COLO829 (cell line): ENCODE measurements around the gene GATAD2A.

Experiments used
- DNase-seq: peaks from one replicate; pipeline ENCODE4 v3.0.0; 2012; ENCODE audit warnings: low spot score

Gene GATAD2A

DNA sequence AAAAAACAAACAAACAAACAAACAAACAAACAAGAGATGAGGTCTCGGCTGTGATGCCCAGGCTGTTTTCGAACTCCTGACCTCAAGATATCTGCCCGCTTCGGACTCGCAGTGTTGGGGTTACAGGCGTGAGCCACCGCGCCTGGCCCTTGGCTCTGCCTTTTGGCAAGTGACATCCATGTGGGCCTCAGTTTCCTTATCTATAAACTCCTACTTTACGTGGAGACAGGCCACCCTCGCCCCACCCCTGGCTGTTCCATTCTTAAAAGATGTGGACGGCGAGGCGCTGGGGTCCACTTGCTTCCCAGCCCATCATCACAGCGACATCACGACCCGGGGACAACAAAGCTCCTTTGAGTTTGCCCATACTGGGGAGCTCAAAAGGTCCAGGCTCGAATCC, 108.2 kb downstream of the GATAD2A start:
- DNase-seq, result no peak

DNA sequence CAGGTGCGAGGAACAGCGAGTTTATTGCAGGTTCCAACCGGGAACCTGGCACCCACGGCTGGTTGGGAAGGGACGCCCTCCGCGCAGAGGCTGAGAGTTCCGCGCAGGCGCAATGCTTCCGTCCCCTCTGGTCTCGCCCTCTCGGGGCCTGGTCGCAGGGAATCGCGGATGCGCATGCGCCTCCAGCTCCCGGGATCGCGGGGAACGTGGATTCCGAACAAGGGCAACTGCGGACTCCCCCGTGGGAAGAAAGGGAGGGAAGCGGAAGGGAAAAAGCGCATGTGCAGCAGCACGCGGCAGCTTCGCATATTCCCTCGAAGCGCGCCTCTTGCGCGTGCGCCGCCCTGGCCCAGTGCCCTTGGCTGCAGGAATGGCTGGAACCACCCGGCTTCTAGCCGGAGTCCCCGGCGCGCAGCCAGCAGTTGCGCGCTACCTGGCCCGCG, 108.8 kb downstream of the GATAD2A start:
- DNase-seq, result no peak

DNA sequence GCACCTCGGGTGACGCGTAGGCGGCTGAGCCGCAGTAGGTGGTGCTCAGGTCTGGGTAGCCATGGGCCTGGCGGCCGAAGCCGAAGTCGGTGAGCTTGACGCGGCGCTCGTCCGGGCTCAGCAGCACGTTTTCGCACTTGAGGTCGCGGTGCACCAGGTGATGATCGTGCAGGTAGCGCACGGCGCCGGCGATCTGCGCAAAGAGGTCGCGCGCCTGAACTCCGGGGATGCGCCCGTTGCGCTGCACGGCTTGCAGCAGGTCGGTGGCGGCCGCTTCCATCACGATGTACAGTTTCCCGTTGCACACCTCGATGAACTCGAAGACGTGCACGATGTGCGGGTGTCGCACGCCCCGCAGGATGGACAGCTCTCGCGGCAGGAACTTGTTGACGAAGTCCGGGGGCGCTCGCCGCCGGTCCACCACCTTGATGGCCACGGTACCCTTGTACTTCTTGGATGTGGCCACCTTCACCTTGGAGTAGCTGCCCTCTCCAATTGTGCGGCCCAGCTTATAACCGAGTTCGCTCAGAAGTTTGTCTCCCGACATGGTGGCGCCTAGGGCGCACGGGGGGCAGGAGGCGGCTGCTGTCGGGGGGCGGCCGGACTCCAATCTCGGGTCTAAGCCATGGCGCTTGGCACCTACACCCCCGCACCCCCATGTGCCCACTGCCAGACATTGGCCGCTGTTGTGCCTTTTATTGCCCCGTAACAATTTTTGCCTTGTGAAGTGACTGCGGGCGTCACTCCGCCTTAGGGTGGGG, 109.6 kb downstream of the GATAD2A start, which contains the start of gene TSSK6:
Gene TSSK6 (minus strand): TSS at position 668 of the 761 bp plus-strand sequence. CDS start 121 bp downstream, at position 547.
- DNase-seq, result no peak

DNA sequence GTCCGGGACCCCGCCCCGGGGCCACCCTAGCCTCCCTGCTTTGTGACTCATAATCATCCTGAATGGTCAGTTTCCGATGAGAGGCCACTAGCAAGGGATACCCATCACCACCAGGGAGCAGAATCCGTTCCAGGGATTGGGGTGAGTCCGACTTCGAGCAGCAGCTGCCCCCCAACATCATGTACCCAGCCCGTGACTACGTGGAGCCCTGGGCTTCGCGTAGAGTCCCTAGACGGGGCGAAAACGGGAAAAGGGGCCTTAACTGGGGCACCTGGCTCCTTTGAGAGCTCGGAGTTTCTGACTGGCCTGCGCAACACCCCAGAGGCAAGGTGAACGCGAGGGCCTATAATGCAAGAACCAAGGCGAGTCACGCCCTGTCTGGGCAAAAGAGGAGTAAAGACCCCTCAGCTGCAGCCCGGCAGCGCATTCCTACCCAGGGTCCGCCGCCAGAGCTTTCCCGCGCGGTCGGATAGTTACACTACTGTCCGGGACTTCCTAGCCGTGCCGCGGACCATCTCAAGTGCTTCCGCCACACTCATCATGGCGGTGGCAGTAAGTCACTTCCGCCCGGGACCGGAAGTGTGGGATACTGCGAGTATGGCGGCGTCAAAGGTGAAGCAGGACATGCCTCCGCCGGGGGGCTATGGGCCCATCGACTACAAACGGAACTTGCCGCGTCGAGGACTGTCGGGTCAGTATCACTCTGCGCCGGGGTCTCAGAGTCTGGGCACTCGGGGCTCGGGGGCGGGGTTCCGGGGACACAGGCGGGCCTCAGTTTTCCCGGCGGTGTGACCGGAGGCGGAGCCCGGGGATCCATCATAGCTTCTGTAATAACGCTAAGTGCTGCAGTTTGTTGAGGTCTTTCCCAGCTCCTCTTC, 110.4 kb downstream of the GATAD2A start, which contains the start of gene NDUFA13:
Gene NDUFA13 (plus strand): TSS at position 584 of the 878 bp plus-strand sequence. CDS start 14 bp downstream, at position 598.
- DNase-seq, result peak; percentile 90

DNA sequence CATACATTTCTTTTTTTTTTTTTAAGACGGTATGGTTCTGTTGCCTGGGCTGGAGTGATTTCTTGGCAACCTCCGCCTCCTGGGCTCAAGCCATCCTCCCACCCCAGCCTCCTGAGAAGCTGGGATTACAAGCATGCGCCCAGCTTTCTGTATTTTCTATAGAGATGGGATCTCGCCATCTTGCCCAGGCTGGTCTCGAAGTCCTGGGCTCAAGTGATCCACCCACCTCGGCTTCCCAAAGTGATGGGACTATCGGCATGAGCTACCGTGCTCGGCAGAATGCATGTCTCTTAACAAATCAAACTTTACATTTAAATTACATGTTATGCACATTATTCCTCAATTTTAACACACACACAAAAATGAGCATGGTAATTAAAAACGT, 111.8 kb downstream of the GATAD2A start:
- DNase-seq, result no peak

DNA sequence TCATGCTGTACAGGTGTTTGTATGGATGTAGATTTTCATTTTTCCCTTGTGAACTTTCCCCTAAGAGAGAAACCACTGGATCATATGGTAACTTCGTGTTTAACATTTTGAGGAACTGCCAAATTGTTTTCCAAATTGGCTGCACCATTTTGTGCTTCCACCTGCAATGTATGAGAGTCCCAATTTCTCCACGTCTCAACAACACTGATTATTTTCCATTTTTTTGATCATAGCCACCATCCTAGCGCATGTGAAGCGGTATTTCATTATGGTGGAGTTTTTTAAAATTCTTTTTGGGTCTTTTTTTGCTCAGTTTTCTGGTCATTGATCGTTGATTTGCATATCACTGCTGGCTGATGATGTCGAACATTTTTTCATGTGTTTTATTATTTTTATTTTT, 115.5 kb downstream of the GATAD2A start:
- no peak for DNase-seq

DNA sequence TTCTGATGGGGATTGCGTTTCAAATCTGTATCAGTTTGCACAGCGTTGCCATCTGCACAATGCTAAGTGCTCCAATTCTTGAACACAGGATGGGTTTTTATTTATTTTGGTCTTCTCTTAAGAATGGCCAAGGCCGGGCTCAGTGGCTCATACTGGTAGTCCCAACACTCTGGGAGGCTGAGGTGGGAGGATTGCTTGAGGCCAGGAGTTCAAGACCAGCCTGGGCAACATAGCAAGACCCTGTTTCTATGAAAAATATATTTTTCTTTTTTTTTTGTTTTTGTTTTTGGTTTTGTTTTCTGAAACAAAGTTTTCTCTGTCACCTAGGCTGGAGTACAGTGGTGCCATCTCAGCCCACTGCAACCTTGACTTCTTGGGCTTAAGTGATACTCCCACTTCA, 117.7 kb downstream of the GATAD2A start:
- DNase-seq, result no peak

DNA sequence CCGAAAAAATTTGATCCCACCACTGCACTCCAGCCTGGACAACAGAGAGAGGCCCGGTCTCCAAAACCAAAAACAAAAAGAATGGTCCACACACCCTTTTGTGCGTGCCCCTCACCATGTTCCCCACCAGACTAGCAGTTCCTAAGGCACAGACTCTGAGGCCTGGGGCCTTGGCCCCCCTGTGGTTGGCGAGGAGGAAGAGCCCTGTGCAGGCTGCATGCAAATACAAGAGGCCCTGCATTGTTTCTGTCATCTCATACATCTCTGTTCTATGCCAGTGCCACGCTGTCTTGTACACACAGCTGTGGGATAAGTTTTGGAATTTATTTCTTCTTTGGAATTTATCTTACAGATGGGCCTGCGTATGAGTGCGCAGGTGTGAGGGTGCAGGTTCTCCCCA, 118.6 kb downstream of the GATAD2A start:
- DNase-seq, result no peak

DNA sequence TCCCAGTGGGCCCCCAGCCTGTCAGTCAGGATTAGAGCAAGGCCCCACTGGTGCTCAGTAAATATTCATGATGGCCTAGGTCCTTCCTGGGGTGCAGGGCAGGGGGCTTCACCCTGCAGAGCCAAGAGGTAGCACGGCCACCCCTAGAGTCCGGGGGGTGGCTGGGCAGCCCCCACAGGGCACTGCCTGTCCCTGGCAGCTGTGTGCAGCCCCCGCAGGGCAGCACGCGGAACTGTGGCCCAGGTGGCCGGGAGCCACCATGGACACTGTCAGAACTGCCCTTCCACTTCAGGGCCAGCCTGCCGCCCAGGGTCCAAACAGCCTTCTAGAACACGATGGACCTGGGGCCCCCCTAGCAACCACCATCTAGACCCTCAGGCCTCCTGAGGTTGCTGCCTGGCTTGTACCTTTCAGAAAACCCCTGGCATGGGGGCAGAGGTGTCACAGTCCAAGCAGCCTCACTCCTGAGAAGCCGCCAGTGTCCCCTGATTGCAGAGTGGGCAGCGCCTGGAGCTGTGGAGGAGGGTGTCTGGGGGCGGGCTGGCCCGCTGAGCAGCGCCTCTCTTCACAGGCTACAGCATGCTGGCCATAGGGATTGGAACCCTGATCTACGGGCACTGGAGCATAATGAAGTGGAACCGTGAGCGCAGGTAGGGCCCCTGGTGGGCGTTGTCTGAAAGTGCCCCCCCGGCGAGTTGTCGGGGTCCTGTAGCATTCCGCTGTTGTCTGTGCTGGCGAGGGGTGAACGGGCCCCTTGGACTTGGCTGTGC, 120.3 kb downstream of the GATAD2A start:
- DNase-seq, result no peak

DNA sequence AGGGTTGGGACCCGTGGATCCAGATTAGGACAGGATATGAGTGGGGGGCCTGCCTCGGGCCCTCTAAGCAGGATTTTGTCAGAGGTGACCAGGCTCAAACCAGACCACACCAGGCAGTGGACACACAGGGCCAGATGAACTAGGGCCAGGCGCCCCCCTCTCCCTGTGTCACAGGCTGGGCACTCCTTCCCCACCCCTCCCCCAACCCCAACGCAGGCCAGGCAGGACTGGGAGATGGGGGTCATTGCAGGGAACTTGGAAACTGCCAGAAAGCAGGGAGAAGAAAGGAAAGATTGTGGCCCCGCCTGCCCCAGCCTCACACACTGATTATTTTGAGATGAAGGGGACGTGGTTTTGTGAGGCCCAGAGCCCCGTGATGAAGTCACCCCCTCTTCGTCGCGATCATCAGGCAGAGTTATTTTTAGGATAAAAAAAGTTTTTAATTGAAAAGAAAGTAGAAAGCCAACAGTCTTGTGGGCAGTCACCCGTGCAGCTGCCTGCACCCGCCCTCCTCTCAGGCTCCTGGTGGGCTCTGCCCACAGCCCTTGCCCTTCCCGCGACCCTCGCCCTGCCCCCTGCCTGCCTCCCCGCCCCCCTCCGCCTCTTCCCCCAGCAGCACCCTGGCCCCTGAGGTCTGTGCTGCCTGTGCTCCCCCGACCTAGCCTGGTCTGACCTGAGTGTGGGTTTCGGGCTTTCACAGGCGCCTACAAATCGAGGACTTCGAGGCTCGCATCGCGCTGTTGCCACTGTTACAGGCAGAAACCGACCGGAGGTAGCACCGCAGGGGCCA, 121.3 kb downstream of the GATAD2A start:
- DNase-seq, result no peak

DNA sequence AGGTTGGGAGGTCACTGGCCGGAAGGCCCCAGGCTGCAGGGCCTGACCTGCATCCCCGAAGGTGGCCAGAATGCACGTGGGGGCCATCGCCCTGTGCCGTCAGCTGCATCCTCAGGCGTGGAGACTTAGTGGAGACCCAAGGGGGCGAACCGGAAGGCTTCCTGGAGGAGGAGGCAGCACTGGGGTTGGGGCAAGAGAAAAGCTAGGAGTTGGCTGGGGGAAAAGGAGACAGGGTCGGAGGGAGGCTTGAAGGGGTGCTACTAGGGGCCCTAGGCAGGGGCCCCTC, 121.8 kb downstream of the GATAD2A start:
- no peak for DNase-seq

DNA sequence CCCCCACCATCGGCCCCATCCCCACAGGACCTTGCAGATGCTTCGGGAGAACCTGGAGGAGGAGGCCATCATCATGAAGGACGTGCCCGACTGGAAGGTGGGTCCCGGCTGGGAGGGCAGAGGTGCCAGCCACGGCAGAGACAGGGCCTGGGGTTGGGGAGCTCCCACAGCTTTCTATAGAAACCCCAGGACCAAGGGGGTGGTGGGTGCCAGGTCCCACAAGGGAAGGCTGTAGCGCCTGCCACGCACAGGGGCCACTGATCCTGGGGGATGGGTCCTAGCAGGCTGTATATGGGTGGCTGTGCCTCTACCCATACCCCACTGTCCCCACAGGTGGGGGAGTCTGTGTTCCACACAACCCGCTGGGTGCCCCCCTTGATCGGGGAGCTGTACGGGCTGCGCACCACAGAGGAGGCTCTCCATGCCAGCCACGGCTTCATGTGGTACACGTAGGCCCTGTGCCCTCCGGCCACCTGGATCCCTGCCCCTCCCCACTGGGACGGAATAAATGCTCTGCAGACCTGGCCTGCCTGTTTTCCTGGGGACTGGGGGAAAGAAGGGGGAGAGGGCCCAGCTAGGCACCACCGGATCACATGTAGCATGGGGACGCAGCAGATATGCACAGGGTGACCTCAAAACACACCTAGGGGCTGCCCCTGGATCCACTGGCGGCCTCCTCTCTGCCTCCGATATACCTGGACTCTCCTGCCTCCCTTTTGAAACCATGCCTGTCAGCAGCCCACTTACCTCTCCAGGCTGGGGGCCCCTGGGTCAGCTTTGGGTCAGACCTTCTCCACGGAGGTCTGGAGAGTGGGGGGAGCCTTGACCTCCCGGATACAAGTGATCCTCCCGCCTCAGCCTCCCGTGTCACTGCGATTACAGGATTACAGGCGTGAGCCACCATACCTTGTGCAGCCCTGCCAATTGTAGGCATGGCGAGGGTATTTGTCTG, 122.5 kb downstream of the GATAD2A start:
- no peak for DNase-seq

DNA sequence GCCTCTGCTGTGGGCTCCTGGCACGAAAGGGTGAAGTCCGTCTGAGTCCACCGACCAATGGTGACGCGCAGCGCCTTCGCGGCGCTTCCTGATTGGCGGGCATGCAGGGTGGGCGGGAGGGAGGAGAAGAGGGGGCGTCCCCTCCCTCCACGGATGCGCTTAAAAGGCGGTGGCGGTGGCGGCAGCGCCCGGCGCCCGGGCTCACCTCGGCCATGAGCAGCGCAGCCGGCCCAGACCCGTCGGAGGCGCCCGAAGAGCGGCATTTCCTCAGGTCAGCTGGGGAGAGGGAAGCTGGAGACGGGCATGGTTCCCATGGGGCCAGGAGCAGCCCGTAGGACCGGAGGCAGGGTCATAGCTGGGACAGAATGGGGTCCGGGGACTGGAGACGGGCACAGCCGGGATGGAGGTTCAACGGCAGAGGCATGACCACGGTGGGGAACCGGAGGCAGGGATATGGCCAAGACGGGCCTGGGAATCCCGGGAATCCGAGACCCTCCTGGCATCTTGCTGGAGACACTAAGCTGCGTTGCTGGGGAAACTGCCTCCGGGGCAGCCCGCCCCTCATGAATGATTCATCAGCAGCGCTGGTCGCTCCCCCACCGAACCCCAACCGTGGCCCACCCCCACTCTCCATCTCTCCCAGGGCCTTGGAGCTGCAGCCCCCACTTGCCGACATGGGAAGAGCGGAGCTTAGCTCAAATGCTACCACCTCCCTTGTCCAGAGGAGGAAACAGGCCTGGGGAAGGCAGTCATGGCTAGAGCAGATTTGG, 123.4 kb downstream of the GATAD2A start, which contains the start of gene YJEFN3:
Gene YJEFN3 (plus strand): TSS at position 191 of the 770 bp plus-strand sequence. CDS start 22 bp downstream, at position 213.
- no peak for DNase-seq

DNA sequence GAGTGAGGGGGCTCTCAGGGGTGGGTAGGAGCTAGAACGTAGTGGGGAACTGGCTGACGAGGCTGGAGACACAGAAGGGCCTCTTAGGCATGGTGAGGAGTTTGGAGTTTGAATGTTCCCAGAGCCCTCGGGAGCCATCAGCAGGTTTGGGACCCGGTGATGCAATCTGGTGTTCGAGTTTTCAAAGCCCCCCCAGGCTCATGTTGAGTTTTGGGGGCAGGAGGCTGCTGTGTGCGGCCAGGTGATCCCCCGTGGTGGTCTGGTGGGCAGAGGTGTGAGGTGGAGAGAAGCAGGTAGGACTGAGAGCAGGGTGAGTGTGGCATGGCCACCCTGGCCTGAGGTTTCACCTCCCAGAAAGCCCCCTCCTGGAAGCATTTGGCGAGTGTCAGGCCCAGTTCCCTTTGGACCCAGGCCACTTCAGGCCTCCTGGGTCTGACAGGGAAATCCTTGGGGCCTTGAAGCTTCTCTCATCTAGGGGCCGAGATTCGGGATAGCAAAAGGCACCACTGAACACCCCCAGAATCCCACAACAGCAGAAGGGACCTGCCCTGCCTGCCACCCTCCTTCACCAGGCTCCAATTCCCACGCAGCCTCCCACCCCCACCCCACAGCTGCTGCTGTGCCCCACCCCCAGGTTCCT, 124.4 kb downstream of the GATAD2A start:
- DNase-seq, result no peak

DNA sequence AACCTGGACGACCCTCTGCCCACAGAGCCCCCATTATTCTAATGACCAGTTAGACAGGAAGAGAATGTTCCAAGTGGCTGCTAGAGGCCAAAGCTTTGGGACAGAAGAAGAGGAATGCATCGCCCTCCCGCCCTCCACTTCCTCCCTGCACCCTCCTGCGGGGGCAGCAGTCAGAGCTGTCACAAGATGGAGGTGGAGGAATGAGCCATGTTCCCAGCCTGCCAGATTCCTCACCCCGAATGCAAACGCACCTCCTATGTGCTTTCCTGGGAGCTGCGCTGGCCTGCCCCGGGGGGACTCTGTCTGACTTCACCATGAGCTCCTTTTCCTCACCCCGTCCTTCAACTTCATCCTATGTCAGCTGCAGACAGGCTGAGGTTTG, 124.9 kb downstream of the GATAD2A start:
- no peak for DNase-seq

DNA sequence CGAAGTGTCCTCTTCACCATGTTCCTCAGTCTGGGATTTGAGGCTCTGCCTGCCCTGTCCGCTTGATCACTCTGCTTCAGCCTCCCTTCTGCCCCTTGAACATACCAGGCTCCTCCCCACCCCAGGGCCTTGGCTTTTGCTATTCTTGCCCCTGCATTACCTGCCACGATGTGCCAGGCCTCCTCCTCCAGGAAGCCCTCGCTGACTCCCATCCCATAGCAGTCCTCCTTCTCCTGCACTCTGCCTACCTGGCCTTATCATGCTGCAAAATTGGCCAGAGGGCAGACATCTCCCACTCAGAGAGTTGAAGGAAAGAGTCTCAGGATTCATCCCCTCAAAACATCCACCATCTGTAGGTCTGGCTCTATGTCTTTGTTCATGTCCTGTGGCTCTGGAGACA, 125.4 kb downstream of the GATAD2A start:
- no peak for DNase-seq

DNA sequence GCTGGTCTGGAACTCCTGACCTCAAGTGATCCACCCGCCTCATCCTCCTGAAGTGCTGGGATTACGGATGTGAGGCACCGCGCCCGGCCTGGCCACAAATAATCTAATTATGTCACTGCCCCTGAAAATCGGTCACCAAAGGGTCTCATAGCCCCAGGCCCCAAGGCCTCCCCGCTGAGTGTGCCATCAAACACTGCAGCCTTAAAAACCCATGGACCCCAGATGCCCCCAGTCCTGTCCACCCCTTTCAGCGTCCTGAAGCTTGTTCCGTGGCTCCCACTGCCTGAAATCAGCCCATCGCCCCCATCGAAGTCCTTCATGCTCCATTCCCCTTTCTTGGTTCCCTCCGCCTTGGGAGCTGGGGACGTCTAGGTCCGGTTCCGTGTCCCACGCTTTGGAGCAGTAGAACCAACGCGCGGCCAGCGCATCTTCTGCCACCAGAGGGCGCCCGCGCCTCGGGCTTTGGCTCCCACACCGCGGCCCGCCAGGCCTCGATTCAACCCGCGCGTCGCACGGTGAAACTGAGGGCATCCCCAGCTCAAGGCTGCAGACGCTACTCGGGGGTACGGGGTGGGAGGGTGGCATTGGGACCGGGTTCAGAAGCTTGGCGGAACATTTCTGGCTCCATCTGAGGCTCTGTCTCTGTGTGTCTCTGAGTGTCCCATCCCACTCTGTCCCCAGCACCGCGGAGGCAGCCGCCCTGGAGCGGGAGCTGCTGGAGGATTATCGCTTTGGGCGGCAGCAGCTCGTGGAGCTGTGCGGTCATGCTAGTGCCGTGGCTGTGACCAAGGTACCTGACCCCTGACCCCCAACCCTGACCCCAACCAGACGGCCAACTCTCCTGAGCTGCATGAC, 126.7 kb downstream of the GATAD2A start:
- peak; percentile 61 for DNase-seq
